ENCODE measurements around the gene GORASP2.

The GORASP2 gene

DNA sequence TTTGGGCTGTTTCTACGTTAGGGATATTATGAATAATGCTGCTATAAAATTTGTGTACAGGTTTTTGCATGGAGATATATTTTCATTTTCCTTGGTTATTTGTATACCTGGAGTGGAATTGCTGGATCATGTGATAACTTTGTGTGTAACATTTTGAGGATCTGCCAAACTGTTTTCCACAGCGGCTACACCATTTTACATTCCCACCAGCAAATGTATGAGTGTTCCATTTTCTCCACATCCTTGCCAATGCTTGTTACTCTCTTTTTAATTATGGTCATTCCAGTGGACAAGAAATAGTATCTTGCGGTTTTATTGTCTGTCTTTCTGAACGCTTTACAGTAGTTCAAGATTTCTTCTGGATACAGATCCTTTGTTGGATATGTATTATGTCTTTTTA is 13.6 kb downstream of the GORASP2 start (continued):
- no peak for TF ChIP-seq PATZ1 (CRISPR knock-in tag; IDR thresholded peaks at IDR 0.05; ENCODE audit: borderline replicate concordance)
- TF ChIP-seq TCF4 (CRISPR knock-in tag; IDR thresholded peaks at IDR 0.05; ENCODE audit: borderline replicate concordance): no peak
- no peak for TF ChIP-seq ZFP3 (CRISPR knock-in tag; IDR thresholded peaks at IDR 0.05)
- TF ChIP-seq ZNF8 (CRISPR knock-in tag; IDR thresholded peaks at IDR 0.05): no peak
- TF ChIP-seq ESRRG (CRISPR knock-in tag; IDR thresholded peaks at IDR 0.05): no peak

GRCh38 chr2:170943041-170943440 is 14.0 kb downstream of the GORASP2 start:
- TF ChIP-seq CSDC2 (CRISPR knock-in tag; IDR thresholded peaks at IDR 0.05) (no peak), ZC3H10 (CRISPR knock-in tag; IDR thresholded peaks at IDR 0.05) (no peak), ZFP30 (CRISPR knock-in tag; IDR thresholded peaks at IDR 0.05) (no peak), ZNF8 (CRISPR knock-in tag; IDR thresholded peaks at IDR 0.05) (no peak), ISL1 (CRISPR knock-in tag; IDR thresholded peaks at IDR 0.05) (no peak), GLIS3 (CRISPR knock-in tag; IDR thresholded peaks at IDR 0.05) (no peak), TOX (CRISPR knock-in tag; IDR thresholded peaks at IDR 0.05; ENCODE audit: borderline replicate concordance) (no peak), PPARA (CRISPR knock-in tag; IDR thresholded peaks at IDR 0.05; ENCODE audit: borderline replicate concordance) (no peak), ESRRG (CRISPR knock-in tag; IDR thresholded peaks at IDR 0.05) (no peak), RARB (CRISPR knock-in tag; IDR thresholded peaks at IDR 0.05) (no peak), ZFP3 (CRISPR knock-in tag; IDR thresholded peaks at IDR 0.05) (no peak), ZNF565 (CRISPR knock-in tag; conservative IDR thresholded peaks at IDR 0.05; ENCODE audit: low read depth) (no peak), OSR1 (CRISPR knock-in tag; IDR thresholded peaks at IDR 0.05) (no peak), TCF4 (CRISPR knock-in tag; IDR thresholded peaks at IDR 0.05; ENCODE audit: borderline replicate concordance) (no peak), SNAI2 (CRISPR knock-in tag; IDR thresholded peaks at IDR 0.05) (no peak), ARNTL (CRISPR knock-in tag; IDR thresholded peaks at IDR 0.05; ENCODE audit: borderline replicate concordance, low read depth) (no peak), CREB5 (CRISPR knock-in tag; IDR thresholded peaks at IDR 0.05; ENCODE audit: low read depth) (no peak), BACH2 (CRISPR knock-in tag; IDR thresholded peaks at IDR 0.05; ENCODE audit: borderline replicate concordance) (no peak)
- TF ChIP-seq, protein P1, sequence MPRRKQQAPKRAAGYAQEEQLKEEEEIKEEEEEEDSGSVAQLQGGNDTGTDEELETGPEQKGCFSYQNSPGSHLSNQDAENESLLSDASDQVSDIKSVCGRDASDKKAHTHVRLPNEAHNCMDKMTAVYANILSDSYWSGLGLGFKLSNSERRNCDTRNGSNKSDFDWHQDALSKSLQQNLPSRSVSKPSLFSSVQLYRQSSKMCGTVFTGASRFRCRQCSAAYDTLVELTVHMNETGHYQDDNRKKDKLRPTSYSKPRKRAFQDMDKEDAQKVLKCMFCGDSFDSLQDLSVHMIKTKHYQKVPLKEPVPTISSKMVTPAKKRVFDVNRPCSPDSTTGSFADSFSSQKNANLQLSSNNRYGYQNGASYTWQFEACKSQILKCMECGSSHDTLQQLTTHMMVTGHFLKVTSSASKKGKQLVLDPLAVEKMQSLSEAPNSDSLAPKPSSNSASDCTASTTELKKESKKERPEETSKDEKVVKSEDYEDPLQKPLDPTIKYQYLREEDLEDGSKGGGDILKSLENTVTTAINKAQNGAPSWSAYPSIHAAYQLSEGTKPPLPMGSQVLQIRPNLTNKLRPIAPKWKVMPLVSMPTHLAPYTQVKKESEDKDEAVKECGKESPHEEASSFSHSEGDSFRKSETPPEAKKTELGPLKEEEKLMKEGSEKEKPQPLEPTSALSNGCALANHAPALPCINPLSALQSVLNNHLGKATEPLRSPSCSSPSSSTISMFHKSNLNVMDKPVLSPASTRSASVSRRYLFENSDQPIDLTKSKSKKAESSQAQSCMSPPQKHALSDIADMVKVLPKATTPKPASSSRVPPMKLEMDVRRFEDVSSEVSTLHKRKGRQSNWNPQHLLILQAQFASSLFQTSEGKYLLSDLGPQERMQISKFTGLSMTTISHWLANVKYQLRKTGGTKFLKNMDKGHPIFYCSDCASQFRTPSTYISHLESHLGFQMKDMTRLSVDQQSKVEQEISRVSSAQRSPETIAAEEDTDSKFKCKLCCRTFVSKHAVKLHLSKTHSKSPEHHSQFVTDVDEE (CRISPR knock-in tag; IDR thresholded peaks at IDR 0.05): no peak
- TF ChIP-seq, protein P2, sequence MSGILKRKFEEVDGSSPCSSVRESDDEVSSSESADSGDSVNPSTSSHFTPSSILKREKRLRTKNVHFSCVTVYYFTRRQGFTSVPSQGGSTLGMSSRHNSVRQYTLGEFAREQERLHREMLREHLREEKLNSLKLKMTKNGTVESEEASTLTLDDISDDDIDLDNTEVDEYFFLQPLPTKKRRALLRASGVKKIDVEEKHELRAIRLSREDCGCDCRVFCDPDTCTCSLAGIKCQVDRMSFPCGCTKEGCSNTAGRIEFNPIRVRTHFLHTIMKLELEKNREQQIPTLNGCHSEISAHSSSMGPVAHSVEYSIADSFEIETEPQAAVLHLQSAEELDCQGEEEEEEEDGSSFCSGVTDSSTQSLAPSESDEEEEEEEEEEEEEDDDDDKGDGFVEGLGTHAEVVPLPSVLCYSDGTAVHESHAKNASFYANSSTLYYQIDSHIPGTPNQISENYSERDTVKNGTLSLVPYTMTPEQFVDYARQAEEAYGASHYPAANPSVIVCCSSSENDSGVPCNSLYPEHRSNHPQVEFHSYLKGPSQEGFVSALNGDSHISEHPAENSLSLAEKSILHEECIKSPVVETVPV (CRISPR knock-in tag; IDR thresholded peaks at IDR 0.05): no peak
- ATAC-seq: no peak

- no peak for ATAC-seq
- TF ChIP-seq ZNF8 (CRISPR knock-in tag; IDR thresholded peaks at IDR 0.05) (no peak), PATZ1 (CRISPR knock-in tag; IDR thresholded peaks at IDR 0.05; ENCODE audit: borderline replicate concordance) (no peak)
These were observed 14.5 kb downstream of the GORASP2 start for GRCh38 chr2:170943596-170943995.
